OCI-LY7 (cell line): ENCODE data around the gene UBE2L6.

Experiments used
- EZH2phosphoT487 ChIP-seq: fragments of 200-600 bp; sonication (generic); IDR thresholded peaks from 2 replicates; pipeline ENCODE4 v1.6.1; 2018; ENCODE audit warnings: low read depth, borderline replicate concordance, mild to moderate bottlenecking, mixed run types, antibody characterized with exemption, low read length, moderate library complexity, mixed read lengths
- TF ChIP-seq, protein P1 (sequence below): fragments of 200-600 bp; sonication (generic); conservative IDR thresholded peaks from 2 replicates; pipeline ENCODE4 v1.5.1; 2014; ENCODE audit warnings: mild to moderate bottlenecking, antibody characterized with exemption, low read length, moderate library complexity, mixed read lengths

DNA sequence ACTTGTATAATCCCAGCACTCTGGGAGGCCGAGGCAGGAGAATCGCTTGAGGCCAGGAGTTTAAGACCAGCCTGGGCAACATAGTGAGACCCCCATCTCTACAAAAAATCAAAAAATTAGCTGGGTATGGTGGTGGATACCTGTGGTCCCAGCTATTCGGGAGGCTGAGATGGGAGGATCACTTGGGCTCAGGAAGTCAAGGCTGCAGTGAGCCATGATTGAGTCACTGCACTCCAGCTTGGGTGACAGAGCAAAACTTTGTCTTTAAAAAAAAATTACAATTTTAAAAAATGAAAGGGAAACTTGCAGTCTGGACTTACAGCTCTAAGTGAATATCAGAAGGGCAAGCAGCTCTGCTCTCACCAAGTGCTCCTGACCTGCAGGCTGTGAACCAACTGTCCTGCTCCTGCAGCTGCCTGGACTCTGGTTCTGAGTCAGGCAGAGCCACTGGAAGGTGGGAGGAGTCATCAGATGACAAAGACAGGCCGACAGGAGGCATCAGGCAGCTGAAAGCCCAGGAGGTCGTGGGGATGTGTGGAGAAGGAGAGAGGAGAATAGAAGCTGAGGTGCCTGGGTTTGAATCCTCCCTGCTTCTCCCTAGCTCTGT lies 20.5 kb downstream of the UBE2L6 start:
- TF ChIP-seq, protein P1, sequence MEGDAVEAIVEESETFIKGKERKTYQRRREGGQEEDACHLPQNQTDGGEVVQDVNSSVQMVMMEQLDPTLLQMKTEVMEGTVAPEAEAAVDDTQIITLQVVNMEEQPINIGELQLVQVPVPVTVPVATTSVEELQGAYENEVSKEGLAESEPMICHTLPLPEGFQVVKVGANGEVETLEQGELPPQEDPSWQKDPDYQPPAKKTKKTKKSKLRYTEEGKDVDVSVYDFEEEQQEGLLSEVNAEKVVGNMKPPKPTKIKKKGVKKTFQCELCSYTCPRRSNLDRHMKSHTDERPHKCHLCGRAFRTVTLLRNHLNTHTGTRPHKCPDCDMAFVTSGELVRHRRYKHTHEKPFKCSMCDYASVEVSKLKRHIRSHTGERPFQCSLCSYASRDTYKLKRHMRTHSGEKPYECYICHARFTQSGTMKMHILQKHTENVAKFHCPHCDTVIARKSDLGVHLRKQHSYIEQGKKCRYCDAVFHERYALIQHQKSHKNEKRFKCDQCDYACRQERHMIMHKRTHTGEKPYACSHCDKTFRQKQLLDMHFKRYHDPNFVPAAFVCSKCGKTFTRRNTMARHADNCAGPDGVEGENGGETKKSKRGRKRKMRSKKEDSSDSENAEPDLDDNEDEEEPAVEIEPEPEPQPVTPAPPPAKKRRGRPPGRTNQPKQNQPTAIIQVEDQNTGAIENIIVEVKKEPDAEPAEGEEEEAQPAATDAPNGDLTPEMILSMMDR = no peak
- TF ChIP-seq EZH2phosphoT487 = no peak
